Panc1 (cell line): ENCODE data around the gene NEO1. TPM values are rescaled to one million over a fixed set of nuclear protein-coding genes. Genes with fewer than 3 reads are reported as not detected.

Experiments used
- ATAC-seq: fragments of 200-7000 bp; cut with Tn5 transposase; 2 replicates; pipeline ENCODE4 v1.9.1; 2020; ENCODE audit warnings: mild to moderate bottlenecking, moderate library complexity
- BruUV-seq: library from RNA; stranded (reverse); fragments of 400-500 nt; replicated peaks from 2 replicates; lab custom pipeline; 2021; lab: Mats Ljungman, UMichigan
- CTCF ChIA-PET: fragments of 300-600 bp; sonication (Branson Sonifier 250); formaldehyde crosslinking; loops from one replicate; lab custom pipeline; 2022; ENCODE audit warnings: antibody characterized with exemption; lab: Charles Lee
- POLR2A ChIA-PET: fragments of 300-600 bp; sonication (Branson Sonifier 250); formaldehyde crosslinking; loops from one replicate; lab custom pipeline; 2022; ENCODE audit warnings: antibody characterized with exemption; lab: Charles Lee
- DNase-seq: peaks from one replicate; pipeline ENCODE4 v3.0.0-alpha.2; 2010; ENCODE audit warnings: low read depth, low spot score
- H3K27ac ChIP-seq: 2 replicates; pipeline ENCODE4 v1.5.1; 2011; ENCODE audit warnings: mild to moderate bottlenecking, low read length, inconsistent platforms
- H3K27me3 ChIP-seq: fragments of 200-500 bp; sonication (Bioruptor generic); 2 replicates; pipeline ENCODE4 v1.6.0; 2014; ENCODE audit warnings: low read length, inconsistent platforms; ENCODE audit not compliant: control insufficient read depth, insufficient read depth
- H3K36me3 ChIP-seq: fragments of 200-500 bp; sonication (Bioruptor generic); 2 replicates; pipeline ENCODE4 v1.5.1; 2014; ENCODE audit warnings: inconsistent platforms, mild to moderate bottlenecking, low read length, moderate library complexity; ENCODE audit not compliant: control insufficient read depth, insufficient read depth
- H3K4me1 ChIP-seq: 2 replicates; pipeline ENCODE4 v1.5.1; 2011; ENCODE audit warnings: inconsistent platforms, mild to moderate bottlenecking, low read length, moderate library complexity; ENCODE audit not compliant: control insufficient read depth, insufficient read depth
- H3K4me3 ChIP-seq, 2 experiments: 2 replicates each; pipeline ENCODE4 v1.5.1; 2011 to 2012; ENCODE audit warnings: low read depth in 2 of 2, low read length in 2 of 2, mild to moderate bottlenecking in 2 of 2, inconsistent platforms in 1 of 2, moderate library complexity in 1 of 2
- H3K9me3 ChIP-seq: fragments of 200-500 bp; sonication (Bioruptor generic); 2 replicates; pipeline ENCODE4 v1.5.1; 2014; ENCODE audit warnings: low read depth, mild to moderate bottlenecking, inconsistent platforms, low read length, moderate library complexity; ENCODE audit not compliant: control insufficient read depth, insufficient read depth
- POLR2AphosphoS5 ChIP-seq: IDR thresholded peaks from 2 replicates; pipeline ENCODE4 v1.6.1; 2012; ENCODE audit warnings: mild to moderate bottlenecking, low read depth, low read length, moderate library complexity
- SIN3A ChIP-seq: IDR thresholded peaks from 2 replicates; pipeline ENCODE4 v1.6.1; 2012; ENCODE audit warnings: low read depth, mild to moderate bottlenecking, low read length, moderate library complexity, borderline replicate concordance; ENCODE audit not compliant: insufficient read depth
- TCF7L2 ChIP-seq: IDR thresholded peaks from 2 replicates; pipeline ENCODE4 v1.6.1; 2011; ENCODE audit warnings: mild to moderate bottlenecking, low read depth, low read length, inconsistent platforms
- in situ Hi-C: cut with HindIII; loops from 2 replicates; pipeline ENCODE4 v1.10.0; 2016; ENCODE audit warnings: low sequenced_read_pairs, low pct_unique_long_range_greater_than_20kb
- intact Hi-C: fragments of 100-400 bp; cut with micrococcal nuclease; formaldehyde crosslinking; loops from one replicate; pipeline ENCODE4 v1.10.0; 2022; ENCODE audit not compliant: unreplicated experiment
- total RNA-seq: library from RNA; stranded (reverse); gene quantifications from one replicate; pipeline ENCODE4 v1.2.1, GENCODE V29; 2021; ENCODE audit not compliant: unreplicated experiment
- TF ChIP-seq, protein P1 (sequence below): fragments of 450-650 bp; IDR thresholded peaks from 2 replicates; pipeline ENCODE4 v1.5.1; 2017; ENCODE audit warnings: mild to moderate bottlenecking
- TF ChIP-seq, protein P2 (sequence below), 2 experiments: IDR thresholded peaks; 2 replicates each; pipeline ENCODE4 v1.6.1; 2011 to 2012; ENCODE audit warnings: low read depth in 2 of 2, control low read depth in 1 of 2, low read length in 1 of 2, mild to moderate bottlenecking in 1 of 2, moderate library complexity in 1 of 2; ENCODE audit not compliant: insufficient read depth in 1 of 2

NEO1 gene
- total RNA-seq, 1 experiment from 2014 or later, result 7.5 TPM

DNA sequence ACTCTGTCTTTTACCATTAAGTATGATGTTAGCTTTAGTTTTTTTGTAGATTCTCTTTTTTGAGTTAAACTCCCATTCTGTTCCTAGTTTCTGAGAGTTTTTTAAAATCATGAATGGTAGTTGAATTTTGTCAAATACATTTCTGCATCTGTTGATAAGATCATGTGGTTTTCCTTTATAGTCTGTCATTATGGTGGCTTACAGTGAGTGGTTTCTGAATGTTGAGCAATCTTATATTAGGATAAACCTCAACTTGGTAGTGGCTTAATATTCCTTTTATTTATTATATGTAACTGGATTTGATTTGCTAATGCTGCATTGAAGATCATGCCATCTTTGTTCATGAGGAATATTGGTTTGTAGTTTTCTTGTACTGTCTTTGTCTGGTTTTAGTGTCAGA is 34.8 kb downstream of the NEO1 start:
- peaks cover 2% of the 10 kb centered on the region; the same call in 1 of the 2 replicates for H3K27me3 ChIP-seq

DNA sequence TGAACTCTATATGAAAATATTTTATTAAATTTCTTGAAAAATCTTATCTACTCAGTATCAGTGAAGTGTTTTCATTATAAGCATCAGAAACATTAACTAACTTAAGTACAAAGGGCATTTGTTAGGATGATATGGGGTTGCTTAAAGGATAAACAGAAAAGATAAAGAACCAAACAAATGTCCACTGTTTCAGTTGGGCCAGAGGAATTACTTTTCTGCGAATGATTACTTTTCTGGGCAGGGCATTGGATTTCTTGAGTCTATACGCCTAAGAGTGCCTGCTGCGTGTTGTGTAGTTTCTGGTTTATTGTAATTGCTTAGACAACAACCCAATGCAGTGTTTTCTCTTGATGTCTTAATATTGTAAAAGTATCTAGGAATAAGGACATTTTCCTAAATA is 52.8 kb downstream of the NEO1 start:
- H3K4me1 ChIP-seq, result no peaks in the 10 kb centered on the region
- peaks cover 2% of the 10 kb centered on the region; the same call in 1 of the 2 replicates for H3K27me3 ChIP-seq
- DNase-seq (no peak), ATAC-seq (no peak)
- intact Hi-C loops, result no loop called here
- ChIA-PET CTCF (no interaction called here), POLR2A (no interaction called here)
- H3K9me3 ChIP-seq, result no peaks in the 10 kb centered on the region
- H3K4me3 ChIP-seq, result no peak overlapping the region
- in situ Hi-C loops, result no loop called here
- BruUV-seq, result no TSS peak
- H3K27ac ChIP-seq, result no peak overlapping the region
- TF ChIP-seq SIN3A (no peak), POLR2AphosphoS5 (no peak), TCF7L2 (no peak)
- TF ChIP-seq, protein P1, sequence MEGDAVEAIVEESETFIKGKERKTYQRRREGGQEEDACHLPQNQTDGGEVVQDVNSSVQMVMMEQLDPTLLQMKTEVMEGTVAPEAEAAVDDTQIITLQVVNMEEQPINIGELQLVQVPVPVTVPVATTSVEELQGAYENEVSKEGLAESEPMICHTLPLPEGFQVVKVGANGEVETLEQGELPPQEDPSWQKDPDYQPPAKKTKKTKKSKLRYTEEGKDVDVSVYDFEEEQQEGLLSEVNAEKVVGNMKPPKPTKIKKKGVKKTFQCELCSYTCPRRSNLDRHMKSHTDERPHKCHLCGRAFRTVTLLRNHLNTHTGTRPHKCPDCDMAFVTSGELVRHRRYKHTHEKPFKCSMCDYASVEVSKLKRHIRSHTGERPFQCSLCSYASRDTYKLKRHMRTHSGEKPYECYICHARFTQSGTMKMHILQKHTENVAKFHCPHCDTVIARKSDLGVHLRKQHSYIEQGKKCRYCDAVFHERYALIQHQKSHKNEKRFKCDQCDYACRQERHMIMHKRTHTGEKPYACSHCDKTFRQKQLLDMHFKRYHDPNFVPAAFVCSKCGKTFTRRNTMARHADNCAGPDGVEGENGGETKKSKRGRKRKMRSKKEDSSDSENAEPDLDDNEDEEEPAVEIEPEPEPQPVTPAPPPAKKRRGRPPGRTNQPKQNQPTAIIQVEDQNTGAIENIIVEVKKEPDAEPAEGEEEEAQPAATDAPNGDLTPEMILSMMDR, result no peak
- TF ChIP-seq, protein P2, sequence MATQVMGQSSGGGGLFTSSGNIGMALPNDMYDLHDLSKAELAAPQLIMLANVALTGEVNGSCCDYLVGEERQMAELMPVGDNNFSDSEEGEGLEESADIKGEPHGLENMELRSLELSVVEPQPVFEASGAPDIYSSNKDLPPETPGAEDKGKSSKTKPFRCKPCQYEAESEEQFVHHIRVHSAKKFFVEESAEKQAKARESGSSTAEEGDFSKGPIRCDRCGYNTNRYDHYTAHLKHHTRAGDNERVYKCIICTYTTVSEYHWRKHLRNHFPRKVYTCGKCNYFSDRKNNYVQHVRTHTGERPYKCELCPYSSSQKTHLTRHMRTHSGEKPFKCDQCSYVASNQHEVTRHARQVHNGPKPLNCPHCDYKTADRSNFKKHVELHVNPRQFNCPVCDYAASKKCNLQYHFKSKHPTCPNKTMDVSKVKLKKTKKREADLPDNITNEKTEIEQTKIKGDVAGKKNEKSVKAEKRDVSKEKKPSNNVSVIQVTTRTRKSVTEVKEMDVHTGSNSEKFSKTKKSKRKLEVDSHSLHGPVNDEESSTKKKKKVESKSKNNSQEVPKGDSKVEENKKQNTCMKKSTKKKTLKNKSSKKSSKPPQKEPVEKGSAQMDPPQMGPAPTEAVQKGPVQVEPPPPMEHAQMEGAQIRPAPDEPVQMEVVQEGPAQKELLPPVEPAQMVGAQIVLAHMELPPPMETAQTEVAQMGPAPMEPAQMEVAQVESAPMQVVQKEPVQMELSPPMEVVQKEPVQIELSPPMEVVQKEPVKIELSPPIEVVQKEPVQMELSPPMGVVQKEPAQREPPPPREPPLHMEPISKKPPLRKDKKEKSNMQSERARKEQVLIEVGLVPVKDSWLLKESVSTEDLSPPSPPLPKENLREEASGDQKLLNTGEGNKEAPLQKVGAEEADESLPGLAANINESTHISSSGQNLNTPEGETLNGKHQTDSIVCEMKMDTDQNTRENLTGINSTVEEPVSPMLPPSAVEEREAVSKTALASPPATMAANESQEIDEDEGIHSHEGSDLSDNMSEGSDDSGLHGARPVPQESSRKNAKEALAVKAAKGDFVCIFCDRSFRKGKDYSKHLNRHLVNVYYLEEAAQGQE (IDR thresholded peaks at IDR 0.05; ENCODE audit: insufficient read depth in 1 of 2, low read depth in 2 of 2, low read length in 1 of 2), result no peak
- H3K36me3 ChIP-seq, result no peaks in the 10 kb centered on the region

More for the DNA sequence above, 34.8 kb downstream of the NEO1 start:
- intact Hi-C loops, result no loop called here
- H3K9me3 ChIP-seq, result no peaks in the 10 kb centered on the region
- no peak overlapping the region for H3K4me3 ChIP-seq
- TF ChIP-seq, protein P2 (IDR thresholded peaks at IDR 0.05; ENCODE audit: insufficient read depth in 1 of 2, low read depth in 2 of 2, low read length in 1 of 2), result no peak
- TF ChIP-seq, protein P1, result no peak
- TF ChIP-seq POLR2AphosphoS5, result no peak
- no peak for TF ChIP-seq TCF7L2
- no peak for TF ChIP-seq SIN3A
- in situ Hi-C loops, result no loop called here
- H3K36me3 ChIP-seq, result no peaks in the 10 kb centered on the region
- no TSS peak for BruUV-seq
- no peaks in the 10 kb centered on the region for H3K4me1 ChIP-seq
- POLR2A ChIA-PET, result no interaction called here
- H3K27ac ChIP-seq, result no peak overlapping the region
- DNase-seq, result no peak
- CTCF ChIA-PET, result no interaction called here
- ATAC-seq, result no peak
